ENCODE measurements around the gene LUC7L.
"Not testable (repeated sequence)": the region's sequence is repeated elsewhere in the genome, so short reads cannot be mapped to it uniquely, and the experiment has no call there.

DNA sequence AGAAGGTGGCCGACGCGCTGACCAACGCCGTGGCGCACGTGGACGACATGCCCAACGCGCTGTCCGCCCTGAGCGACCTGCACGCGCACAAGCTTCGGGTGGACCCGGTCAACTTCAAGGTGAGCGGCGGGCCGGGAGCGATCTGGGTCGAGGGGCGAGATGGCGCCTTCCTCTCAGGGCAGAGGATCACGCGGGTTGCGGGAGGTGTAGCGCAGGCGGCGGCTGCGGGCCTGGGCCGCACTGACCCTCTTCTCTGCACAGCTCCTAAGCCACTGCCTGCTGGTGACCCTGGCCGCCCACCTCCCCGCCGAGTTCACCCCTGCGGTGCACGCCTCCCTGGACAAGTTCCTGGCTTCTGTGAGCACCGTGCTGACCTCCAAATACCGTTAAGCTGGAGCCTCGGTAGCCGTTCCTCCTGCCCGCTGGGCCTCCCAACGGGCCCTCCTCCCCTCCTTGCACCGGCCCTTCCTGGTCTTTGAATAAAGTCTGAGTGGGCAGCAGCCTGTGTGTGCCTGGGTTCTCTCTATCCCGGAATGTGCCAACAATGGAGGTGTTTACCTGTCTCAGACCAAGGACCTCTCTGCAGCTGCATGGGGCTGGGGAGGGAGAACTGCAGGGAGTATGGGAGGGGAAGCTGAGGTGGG, 55.9 kb downstream of the LUC7L start:
- TF ChIP-seq, protein P1, sequence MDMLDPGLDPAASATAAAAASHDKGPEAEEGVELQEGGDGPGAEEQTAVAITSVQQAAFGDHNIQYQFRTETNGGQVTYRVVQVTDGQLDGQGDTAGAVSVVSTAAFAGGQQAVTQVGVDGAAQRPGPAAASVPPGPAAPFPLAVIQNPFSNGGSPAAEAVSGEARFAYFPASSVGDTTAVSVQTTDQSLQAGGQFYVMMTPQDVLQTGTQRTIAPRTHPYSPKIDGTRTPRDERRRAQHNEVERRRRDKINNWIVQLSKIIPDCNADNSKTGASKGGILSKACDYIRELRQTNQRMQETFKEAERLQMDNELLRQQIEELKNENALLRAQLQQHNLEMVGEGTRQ (IDR thresholded peaks at IDR 0.05; ENCODE audit: borderline replicate concordance, low read depth, low read length) = not testable (repeated sequence)
- TF ChIP-seq, protein P2, sequence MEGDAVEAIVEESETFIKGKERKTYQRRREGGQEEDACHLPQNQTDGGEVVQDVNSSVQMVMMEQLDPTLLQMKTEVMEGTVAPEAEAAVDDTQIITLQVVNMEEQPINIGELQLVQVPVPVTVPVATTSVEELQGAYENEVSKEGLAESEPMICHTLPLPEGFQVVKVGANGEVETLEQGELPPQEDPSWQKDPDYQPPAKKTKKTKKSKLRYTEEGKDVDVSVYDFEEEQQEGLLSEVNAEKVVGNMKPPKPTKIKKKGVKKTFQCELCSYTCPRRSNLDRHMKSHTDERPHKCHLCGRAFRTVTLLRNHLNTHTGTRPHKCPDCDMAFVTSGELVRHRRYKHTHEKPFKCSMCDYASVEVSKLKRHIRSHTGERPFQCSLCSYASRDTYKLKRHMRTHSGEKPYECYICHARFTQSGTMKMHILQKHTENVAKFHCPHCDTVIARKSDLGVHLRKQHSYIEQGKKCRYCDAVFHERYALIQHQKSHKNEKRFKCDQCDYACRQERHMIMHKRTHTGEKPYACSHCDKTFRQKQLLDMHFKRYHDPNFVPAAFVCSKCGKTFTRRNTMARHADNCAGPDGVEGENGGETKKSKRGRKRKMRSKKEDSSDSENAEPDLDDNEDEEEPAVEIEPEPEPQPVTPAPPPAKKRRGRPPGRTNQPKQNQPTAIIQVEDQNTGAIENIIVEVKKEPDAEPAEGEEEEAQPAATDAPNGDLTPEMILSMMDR (IDR thresholded peaks at IDR 0.05 in 2 of 3, conservative IDR thresholded peaks at IDR 0.05 in 1 of 3; ENCODE audit: control insufficient read depth in 2 of 3, extremely low read depth in 1 of 3, insufficient read depth in 1 of 3, low read depth in 3 of 3, low read length in 3 of 3) = not testable (repeated sequence)
- not testable (repeated sequence) for TF ChIP-seq EZH2 (IDR thresholded peaks at IDR 0.05; ENCODE audit: borderline replicate concordance, control insufficient read depth, low read depth, low read length); NR2F1 (conservative IDR thresholded peaks at IDR 0.05); POLR2A (IDR thresholded peaks at IDR 0.05; ENCODE audit: low read depth, low read length); MYC (IDR thresholded peaks at IDR 0.05; ENCODE audit: insufficient read depth, insufficient read length, insufficient replicate concordance, low read length, severe bottlenecking); RAD51 (IDR thresholded peaks at IDR 0.05); NFYA (IDR thresholded peaks at IDR 0.05; ENCODE audit: borderline replicate concordance, low read depth, low read length); SRF (IDR thresholded peaks at IDR 0.05; ENCODE audit: low read depth in 2 of 2, low read length in 2 of 2); NRF1 (conservative IDR thresholded peaks at IDR 0.05; ENCODE audit: low read depth, low read length)
- TF ChIP-seq, protein P3, sequence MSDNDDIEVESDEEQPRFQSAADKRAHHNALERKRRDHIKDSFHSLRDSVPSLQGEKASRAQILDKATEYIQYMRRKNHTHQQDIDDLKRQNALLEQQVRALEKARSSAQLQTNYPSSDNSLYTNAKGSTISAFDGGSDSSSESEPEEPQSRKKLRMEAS (IDR thresholded peaks at IDR 0.05; ENCODE audit: low read depth, low read length) = not testable (repeated sequence)
- TF ChIP-seq, protein P4, sequence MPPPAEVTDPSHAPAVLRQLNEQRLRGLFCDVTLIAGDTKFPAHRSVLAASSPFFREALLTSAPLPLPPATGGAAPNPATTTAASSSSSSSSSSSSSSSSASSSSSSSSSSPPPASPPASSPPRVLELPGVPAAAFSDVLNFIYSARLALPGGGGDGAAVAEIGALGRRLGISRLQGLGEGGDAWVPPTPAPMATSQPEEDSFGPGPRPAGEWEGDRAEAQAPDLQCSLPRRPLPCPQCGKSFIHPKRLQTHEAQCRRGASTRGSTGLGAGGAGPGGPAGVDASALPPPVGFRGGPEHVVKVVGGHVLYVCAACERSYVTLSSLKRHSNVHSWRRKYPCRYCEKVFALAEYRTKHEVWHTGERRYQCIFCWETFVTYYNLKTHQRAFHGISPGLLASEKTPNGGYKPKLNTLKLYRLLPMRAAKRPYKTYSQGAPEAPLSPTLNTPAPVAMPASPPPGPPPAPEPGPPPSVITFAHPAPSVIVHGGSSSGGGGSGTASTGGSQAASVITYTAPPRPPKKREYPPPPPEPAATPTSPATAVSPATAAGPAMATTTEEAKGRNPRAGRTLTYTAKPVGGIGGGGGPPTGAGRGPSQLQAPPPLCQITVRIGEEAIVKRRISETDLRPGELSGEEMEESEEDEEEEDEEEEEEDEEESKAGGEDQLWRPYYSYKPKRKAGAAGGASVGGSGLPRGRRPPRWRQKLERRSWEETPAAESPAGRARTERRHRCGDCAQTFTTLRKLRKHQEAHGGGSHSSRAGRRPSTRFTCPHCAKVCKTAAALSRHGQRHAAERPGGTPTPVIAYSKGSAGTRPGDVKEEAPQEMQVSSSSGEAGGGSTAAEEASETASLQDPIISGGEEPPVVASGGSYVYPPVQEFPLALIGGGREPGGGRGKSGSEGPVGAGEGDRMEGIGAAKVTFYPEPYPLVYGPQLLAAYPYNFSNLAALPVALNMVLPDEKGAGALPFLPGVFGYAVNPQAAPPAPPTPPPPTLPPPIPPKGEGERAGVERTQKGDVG (CRISPR knock-in tag; IDR thresholded peaks at IDR 0.05) = not testable (repeated sequence)
